ENCODE results near the gene MIB1. TPM values are rescaled to one million over a fixed set of nuclear protein-coding genes. Genes with fewer than 3 reads are reported as not detected.

MIB1 gene
- total and polyA plus RNA-seq, 2 donors (not counting 1 experiment from before 2014, with no cell fraction given): 1.8 to 25.5 TPM

- Histone ChIP-seq H3K4me3 (ENCODE audit: control extremely low read depth in 1 of 5, extremely low read depth in 1 of 5, insufficient read depth in 1 of 5, low read depth in 2 of 5, low read length in 4 of 5) (no peak overlapping the region), H3K27me3 (replicated peaks in 1 of 4; ENCODE audit: control extremely low read depth in 1 of 4, control insufficient read depth in 3 of 4, insufficient read depth in 4 of 4, low read length in 3 of 4) (no peaks in the 10 kb centered on the region), H3K36me3 (replicated peaks in 1 of 2; ENCODE audit: control extremely low read depth in 1 of 2, control insufficient read depth in 1 of 2, extremely low read depth in 1 of 2, insufficient read depth in 2 of 2, low read length in 1 of 2) (peaks cover 0 to 7% of the 10 kb centered on the region in 2 experiments), H3K79me2 (ENCODE audit: control insufficient read depth, insufficient read depth, low read length) (no peaks in the 10 kb centered on the region), H3K4me1 (ENCODE audit: control insufficient read depth in 2 of 2, insufficient read depth in 2 of 2, low read length in 2 of 2) (no peaks in the 10 kb centered on the region), H2AFZ (ENCODE audit: insufficient read depth, low read depth, low read length, poor library complexity, severe bottlenecking) (no peak overlapping the region), H4K20me1 (ENCODE audit: control insufficient read depth, insufficient read depth, low read length, poor library complexity, severe bottlenecking) (no peaks in the 10 kb centered on the region), H3K27ac (ENCODE audit: low read length in 2 of 2) (no peak overlapping the region), H3K9me3 (ENCODE audit: control extremely low read depth in 1 of 3, control insufficient read depth in 2 of 3, insufficient read depth in 1 of 3, low read length in 2 of 3) (no peaks in the 10 kb centered on the region), H3K9ac (ENCODE audit: low read length) (no peak overlapping the region), H3K4me2 (replicated peaks; ENCODE audit: low read depth, low read length, poor library complexity, severe bottlenecking) (no peak overlapping the region)
- ChIA-PET CTCF (interaction anchor here (1.0 kb wide), 1 partner anchor 17 kb away, joined by 4 read pairs; no protein-coding TSS in a partner anchor), POLR2A (no interaction called here)
- WGBS (ENCODE audit: insufficient coverage): no CpG with 5 or more reads among the region's 3 CpGs
- Mint-ChIP-seq H3K4me3 (no peak overlapping the region), H3K9me3 (ENCODE audit: insufficient read depth) (no peaks in the 10 kb centered on the region), H3K27ac (no peak overlapping the region), H3K27me3 (no peaks in the 10 kb centered on the region), H3K4me1 (peaks cover 7% of the 10 kb centered on the region)
- DNase-seq: no peak
- no peak for TF ChIP-seq CTCF (IDR thresholded peaks at IDR 0.05)
- TF ChIP-seq EZH2 (IDR thresholded peaks at IDR 0.05; ENCODE audit: borderline replicate concordance, insufficient read depth, low read depth, low read length, poor library complexity, severe bottlenecking): no peak
- intact Hi-C loops (cut with micrococcal nuclease): no loop called here
- no peak for ATAC-seq (ENCODE audit: low read depth)
Observed at GRCh38 chr18:21830532-21830931, 89.9 kb downstream of the MIB1 start.

- DNase-seq: no peak
- TF ChIP-seq CTCF (IDR thresholded peaks at IDR 0.05) (no peak), EZH2 (IDR thresholded peaks at IDR 0.05; ENCODE audit: borderline replicate concordance, insufficient read depth, low read depth, low read length, poor library complexity, severe bottlenecking) (no peak)
- Histone ChIP-seq H3K9ac (ENCODE audit: low read length) (no peak overlapping the region), H3K27me3 (replicated peaks in 1 of 4; ENCODE audit: control extremely low read depth in 1 of 4, control insufficient read depth in 3 of 4, insufficient read depth in 4 of 4, low read length in 3 of 4) (no peaks in the 10 kb centered on the region), H3K27ac (ENCODE audit: low read length in 2 of 2) (no peak overlapping the region), H3K4me1 (ENCODE audit: control insufficient read depth in 2 of 2, insufficient read depth in 2 of 2, low read length in 2 of 2) (no peaks in the 10 kb centered on the region), H4K20me1 (ENCODE audit: control insufficient read depth, insufficient read depth, low read length, poor library complexity, severe bottlenecking) (no peaks in the 10 kb centered on the region), H3K4me2 (replicated peaks; ENCODE audit: low read depth, low read length, poor library complexity, severe bottlenecking) (no peak overlapping the region), H2AFZ (ENCODE audit: insufficient read depth, low read depth, low read length, poor library complexity, severe bottlenecking) (no peak overlapping the region), H3K4me3 (ENCODE audit: control extremely low read depth in 1 of 5, extremely low read depth in 1 of 5, insufficient read depth in 1 of 5, low read depth in 2 of 5, low read length in 4 of 5) (no peak overlapping the region), H3K36me3 (replicated peaks in 1 of 2; ENCODE audit: control extremely low read depth in 1 of 2, control insufficient read depth in 1 of 2, extremely low read depth in 1 of 2, insufficient read depth in 2 of 2, low read length in 1 of 2) (peaks cover 0 to 7% of the 10 kb centered on the region in 2 experiments), H3K79me2 (ENCODE audit: control insufficient read depth, insufficient read depth, low read length) (no peaks in the 10 kb centered on the region), H3K9me3 (ENCODE audit: control extremely low read depth in 1 of 3, control insufficient read depth in 2 of 3, insufficient read depth in 1 of 3, low read length in 2 of 3) (no peaks in the 10 kb centered on the region)
- Mint-ChIP-seq H3K27me3 (no peaks in the 10 kb centered on the region), H3K27ac (no peak overlapping the region), H3K4me1 (peaks cover 2% of the 10 kb centered on the region), H3K9me3 (ENCODE audit: insufficient read depth) (no peaks in the 10 kb centered on the region), H3K4me3 (no peak overlapping the region)
- CTCF ChIA-PET: interaction anchor here (1.0 kb wide), 1 partner anchor 16 kb away, joined by 4 read pairs; no protein-coding TSS in a partner anchor
- WGBS (ENCODE audit: insufficient coverage): 100% methylated on average over 2 of the region's 5 CpGs
- intact Hi-C loops (cut with micrococcal nuclease): no loop called here
- ATAC-seq (ENCODE audit: low read depth): no peak
- POLR2A ChIA-PET: no interaction called here
Observed at GRCh38 chr18:21831413-21831831, 90.8 kb downstream of the MIB1 start.
